Stimulated activated CD8-positive, alpha-beta memory T cell treated with anti-CD3 and anti-CD28 coated beads, Interleukin-15, amount 100 ng/mL, for 1 hour (primary cell): ENCODE results near the gene MICOS13.

Source experiments
- DNase-seq: peaks from one replicate; pipeline ENCODE4 v3.0.0-alpha.2; 2020; ENCODE audit warnings: low read depth

Gene MICOS13

DNA sequence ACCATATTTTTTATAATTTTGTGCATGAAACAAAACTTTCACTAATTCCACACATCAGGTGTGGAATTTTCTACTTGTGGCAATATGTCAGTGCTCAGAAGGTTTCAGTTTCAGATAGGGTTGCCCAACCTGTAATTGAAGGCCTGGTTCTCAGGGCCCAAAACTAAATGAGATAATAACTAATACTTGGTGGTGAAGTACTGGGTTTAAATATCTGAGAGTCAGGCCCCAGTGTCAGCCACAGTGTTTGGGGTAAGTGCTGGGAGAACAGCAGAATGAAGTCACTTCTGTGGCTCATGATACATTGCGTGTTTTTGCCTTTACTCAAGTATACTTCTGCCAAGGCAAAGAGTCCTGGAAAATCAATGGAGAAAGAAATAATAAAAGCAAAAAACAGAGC, 51.9 kb downstream of the MICOS13 start:
- no peak for DNase-seq
